ENCODE data around the gene PRKAB1. TPM values are rescaled to one million over a fixed set of nuclear protein-coding genes. Genes with fewer than 3 reads are reported as not detected.
"Not testable (repeated sequence)": the region's sequence is repeated elsewhere in the genome, so short reads cannot be mapped to it uniquely, and the experiment has no call there.

The PRKAB1 gene, protein sequence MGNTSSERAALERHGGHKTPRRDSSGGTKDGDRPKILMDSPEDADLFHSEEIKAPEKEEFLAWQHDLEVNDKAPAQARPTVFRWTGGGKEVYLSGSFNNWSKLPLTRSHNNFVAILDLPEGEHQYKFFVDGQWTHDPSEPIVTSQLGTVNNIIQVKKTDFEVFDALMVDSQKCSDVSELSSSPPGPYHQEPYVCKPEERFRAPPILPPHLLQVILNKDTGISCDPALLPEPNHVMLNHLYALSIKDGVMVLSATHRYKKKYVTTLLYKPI
- total RNA-seq (2014; rRNA removed) (16.0 and 16.2 TPM in 2 replicates), Bru-seq, nascent RNA (percentile 92 among the genes with signal in this experiment), BruChase-seq, experiment 1, labeled RNA remaining after a 6-hour chase (percentile 91 among the genes with signal in this experiment), BruChase-seq, experiment 2, labeled RNA remaining after a 2-hour chase (percentile 94 among the genes with signal in this experiment)
- long read RNA-seq, full-length matches to known transcripts: 75 of 87 reads
- long read RNA-seq, partial matches to known transcripts: 3 of 87 reads
- long read RNA-seq, other reads (novel, unspliced or antisense): 9 of 87 reads

DNA sequence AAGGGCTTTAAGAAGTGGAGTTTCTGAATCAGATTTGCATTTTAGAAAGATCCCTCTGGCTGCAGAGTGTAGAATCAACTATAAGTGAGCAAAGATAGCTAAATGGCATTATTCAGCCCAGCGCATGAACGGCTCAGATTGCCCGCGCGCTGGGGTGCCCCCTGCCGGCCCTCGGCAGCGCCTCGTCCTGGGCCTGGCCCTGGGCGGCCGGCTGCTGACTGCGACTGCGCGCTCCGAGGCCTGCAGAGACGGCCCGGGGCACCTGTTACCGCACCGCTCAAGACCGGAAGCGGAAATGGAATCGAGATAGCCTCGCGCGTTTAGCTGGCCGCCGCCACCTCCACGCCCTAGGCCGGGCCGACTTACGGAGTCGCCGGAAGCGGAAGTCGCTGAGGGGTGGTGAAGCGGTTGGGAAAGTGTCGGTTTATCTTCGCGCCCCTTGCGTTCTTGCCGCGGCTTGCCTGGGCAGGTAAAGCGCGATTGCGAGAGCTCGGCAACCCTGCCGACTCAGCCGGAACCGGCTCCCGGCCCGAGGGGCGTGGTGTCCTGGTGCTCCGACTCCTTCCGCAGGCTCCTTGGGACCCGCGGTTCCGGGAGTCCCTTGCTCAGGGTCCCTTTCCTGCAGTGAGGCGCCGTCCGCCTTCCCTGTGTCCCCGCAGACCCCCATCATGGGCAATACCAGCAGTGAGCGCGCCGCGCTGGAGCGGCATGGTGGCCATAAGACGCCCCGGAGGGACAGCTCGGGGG lies at the start of gene PRKAB1:
PRKAB1 (plus strand) TSS at position 557 of the 747 bp plus-strand sequence; CDS start at position 669, 112 bp downstream.
- H3K36me3 ChIP-seq (ENCODE audit: low read depth, low read length): peaks cover 14% of the 10 kb centered on the region; the same call in 1 of the 2 replicates
- peak within 1 kb of the TSS; percentile 96 for H3K9ac ChIP-seq (ENCODE audit: low read length)
- no peaks in the 10 kb centered on the region for H3K27me3 ChIP-seq (ENCODE audit: low read length)
- H3K9me2 ChIP-seq (replicated peaks; ENCODE audit: low read length): no peaks in the 10 kb centered on the region
- peak within 1 kb of the TSS; percentile 82 for H3K27ac ChIP-seq (ENCODE audit: low read length)
- peaks cover 39% of the 10 kb centered on the region for H3K79me2 ChIP-seq (ENCODE audit: low read length)
- no peaks in the 10 kb centered on the region for H3F3A ChIP-seq (ENCODE audit: low read length, unreplicated experiment)
- TF ChIP-seq EZH2 (IDR thresholded peaks at IDR 0.05; ENCODE audit: low read length, unreplicated experiment): no peak
- TF ChIP-seq, protein P1, sequence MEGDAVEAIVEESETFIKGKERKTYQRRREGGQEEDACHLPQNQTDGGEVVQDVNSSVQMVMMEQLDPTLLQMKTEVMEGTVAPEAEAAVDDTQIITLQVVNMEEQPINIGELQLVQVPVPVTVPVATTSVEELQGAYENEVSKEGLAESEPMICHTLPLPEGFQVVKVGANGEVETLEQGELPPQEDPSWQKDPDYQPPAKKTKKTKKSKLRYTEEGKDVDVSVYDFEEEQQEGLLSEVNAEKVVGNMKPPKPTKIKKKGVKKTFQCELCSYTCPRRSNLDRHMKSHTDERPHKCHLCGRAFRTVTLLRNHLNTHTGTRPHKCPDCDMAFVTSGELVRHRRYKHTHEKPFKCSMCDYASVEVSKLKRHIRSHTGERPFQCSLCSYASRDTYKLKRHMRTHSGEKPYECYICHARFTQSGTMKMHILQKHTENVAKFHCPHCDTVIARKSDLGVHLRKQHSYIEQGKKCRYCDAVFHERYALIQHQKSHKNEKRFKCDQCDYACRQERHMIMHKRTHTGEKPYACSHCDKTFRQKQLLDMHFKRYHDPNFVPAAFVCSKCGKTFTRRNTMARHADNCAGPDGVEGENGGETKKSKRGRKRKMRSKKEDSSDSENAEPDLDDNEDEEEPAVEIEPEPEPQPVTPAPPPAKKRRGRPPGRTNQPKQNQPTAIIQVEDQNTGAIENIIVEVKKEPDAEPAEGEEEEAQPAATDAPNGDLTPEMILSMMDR (conservative IDR thresholded peaks at IDR 0.05; ENCODE audit: low read depth, low read length): peak; percentile 97
- BruUV-seq (replicated peaks): TSS peak; percentile 77
- H3K4me1 ChIP-seq (ENCODE audit: insufficient read depth, low read length): peaks cover 22% of the 10 kb centered on the region
- peak; percentile 95 for ATAC-seq
- H3K9me3 ChIP-seq (ENCODE audit: low read length): no peaks in the 10 kb centered on the region
- peak; percentile 99 for DNase-seq
- POLR2A ChIA-PET (ENCODE audit: unreplicated experiment): interaction anchor here (0.5 to 0.6 kb wide), 2 partner anchors 105 to 707 kb away, joined by 3 to 4 read pairs; no protein-coding TSS in a partner anchor
- H4K20me1 ChIP-seq (ENCODE audit: low read length): no peaks in the 10 kb centered on the region
- peak within 1 kb of the TSS; percentile 84 for H2AFZ ChIP-seq (ENCODE audit: low read length)
- CTCF ChIA-PET: interaction anchor here (0.5 to 1.4 kb wide), 10 partner anchors 10 to 223 kb away, joined by 3 to 11 read pairs (median 5); no protein-coding TSS in a partner anchor
- intact Hi-C loops (cut with micrococcal nuclease): loop anchor here (1.0 kb wide), 1 partner anchor 8 kb away; no protein-coding TSS in a partner anchor
- H3K4me2 ChIP-seq (ENCODE audit: low read length): peak within 1 kb of the TSS; percentile 84
- peak within 1 kb of the TSS; percentile 92 for H3K4me3 ChIP-seq (ENCODE audit: low read length)

DNA sequence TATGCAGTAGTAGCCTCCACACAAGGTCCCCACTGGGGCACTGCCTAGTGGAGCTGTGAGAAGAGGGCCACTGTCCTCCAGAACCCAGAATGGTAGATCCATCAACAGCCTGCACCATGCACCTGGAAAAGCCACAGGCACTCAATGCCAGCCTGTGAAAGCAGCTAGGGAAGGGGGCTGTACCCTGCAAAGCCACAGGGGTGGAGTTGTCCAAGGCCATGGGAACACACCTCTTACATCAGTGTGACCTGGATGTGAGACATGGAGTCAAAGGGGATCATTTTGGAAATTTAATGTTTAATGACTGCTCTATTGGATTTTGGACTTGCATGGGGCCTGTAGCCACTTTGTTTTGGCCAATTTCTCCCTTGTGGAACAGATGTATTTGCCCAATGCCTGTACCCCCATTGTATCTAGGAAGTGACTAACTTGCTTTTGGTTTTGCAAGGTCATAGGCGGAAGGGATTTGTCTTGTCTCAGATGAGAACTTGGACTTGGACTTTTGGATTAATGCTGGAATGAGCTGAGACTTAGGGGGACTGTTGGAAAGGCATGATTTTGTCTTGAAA lies 49.5 kb upstream of the PRKAB1 start:
- H2AFZ ChIP-seq (ENCODE audit: low read length); CTCF ChIA-PET: not testable (repeated sequence)

DNA sequence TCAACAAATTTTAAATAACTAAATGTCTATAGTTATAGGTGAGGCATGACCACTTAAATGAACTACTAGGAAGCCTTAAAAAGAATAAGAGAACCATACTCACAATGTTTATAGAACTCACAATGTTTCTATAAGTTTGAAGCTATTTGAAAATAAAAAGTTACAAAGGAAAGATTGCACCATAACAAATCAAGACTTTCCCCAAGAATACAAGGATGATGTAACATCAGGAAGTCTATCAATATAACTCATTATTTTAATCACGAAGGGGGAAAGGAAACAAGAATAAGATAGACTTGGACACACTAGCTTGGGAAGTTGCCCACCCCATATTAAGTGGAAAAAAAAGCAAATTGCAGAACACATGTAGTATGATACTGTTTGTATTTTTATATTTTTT lies 47.4 kb upstream of the PRKAB1 start:
- ATAC-seq: no peak
- no TSS peak for BruUV-seq (replicated peaks)
- CTCF ChIA-PET: no interaction called here

More for the DNA sequence above, 49.5 kb upstream of the PRKAB1 start:
- H3K9ac ChIP-seq (ENCODE audit: low read length); POLR2A ChIA-PET (ENCODE audit: unreplicated experiment); H3K9me2 ChIP-seq (replicated peaks; ENCODE audit: low read length); H3K79me2 ChIP-seq (ENCODE audit: low read length); H4K20me1 ChIP-seq (ENCODE audit: low read length); DNase-seq; intact Hi-C loops (cut with micrococcal nuclease); H3K4me3 ChIP-seq (ENCODE audit: low read length); ATAC-seq; H3K27ac ChIP-seq (ENCODE audit: low read length); BruUV-seq (replicated peaks); H3F3A ChIP-seq (ENCODE audit: low read length, unreplicated experiment); H3K36me3 ChIP-seq (ENCODE audit: low read depth, low read length); H3K4me2 ChIP-seq (ENCODE audit: low read length); H3K9me3 ChIP-seq (ENCODE audit: low read length): not testable (repeated sequence)
- H3K4me1 ChIP-seq (ENCODE audit: insufficient read depth, low read length): peaks cover 16% of the 10 kb centered on the region
- peaks cover 11% of the 10 kb centered on the region for H3K27me3 ChIP-seq (ENCODE audit: low read length)

More for the DNA sequence above, 47.4 kb upstream of the PRKAB1 start:
- no peak overlapping the region for H2AFZ ChIP-seq (ENCODE audit: low read length)
- no peaks in the 10 kb centered on the region for H3K4me1 ChIP-seq (ENCODE audit: insufficient read depth, low read length)
- TF ChIP-seq EZH2 (IDR thresholded peaks at IDR 0.05; ENCODE audit: low read length, unreplicated experiment) (no peak), EZH2phosphoT487 (IDR thresholded peaks at IDR 0.05; ENCODE audit: borderline replicate concordance, low read length) (no peak)
- TF ChIP-seq, protein P1 (conservative IDR thresholded peaks at IDR 0.05; ENCODE audit: low read depth, low read length): no peak
- intact Hi-C loops (cut with micrococcal nuclease): no loop called here
- H3K9ac ChIP-seq (ENCODE audit: low read length): no peak overlapping the region
- H3K27ac ChIP-seq (ENCODE audit: low read length): no peak overlapping the region
- H3K9me3 ChIP-seq (ENCODE audit: low read length): no peaks in the 10 kb centered on the region
- POLR2A ChIA-PET (ENCODE audit: unreplicated experiment): no interaction called here
- H3K9me2 ChIP-seq (replicated peaks; ENCODE audit: low read length): no peaks in the 10 kb centered on the region
- H3K4me2 ChIP-seq (ENCODE audit: low read length): no peak overlapping the region
- no peak for DNase-seq
- peaks cover 17% of the 10 kb centered on the region for H3K27me3 ChIP-seq (ENCODE audit: low read length)
- no peaks in the 10 kb centered on the region for H4K20me1 ChIP-seq (ENCODE audit: low read length)
- H3K79me2 ChIP-seq (ENCODE audit: low read length): no peaks in the 10 kb centered on the region
- H3K36me3 ChIP-seq (ENCODE audit: low read depth, low read length): no peaks in the 10 kb centered on the region
- H3F3A ChIP-seq (ENCODE audit: low read length, unreplicated experiment): no peaks in the 10 kb centered on the region
- H3K4me3 ChIP-seq (ENCODE audit: low read length): no peak overlapping the region

Measured in PC-3 (cell line).